HG03159 (cell line): ENCODE data around the gene TMCO1.
"Not testable (repeated sequence)": the region's sequence is repeated elsewhere in the genome, so short reads cannot be mapped to it uniquely, and the experiment has no call there.

ENCODE experiments used
- ATAC-seq: cut with Tn5 transposase; IDR thresholded peaks from one replicate; pipeline ENCODE4 v1.9.1; 2021; ENCODE audit warnings: mild to moderate bottlenecking, moderate library complexity; ENCODE audit not compliant: unreplicated experiment

TMCO1 gene

GRCh38 chr1:165747632-165748447 lies 20.8 kb downstream of the TMCO1 start:
- no peak for ATAC-seq

- ATAC-seq, result not testable (repeated sequence)
These were observed 23.8 kb downstream of the TMCO1 start for GRCh38 chr1:165744913-165745312.

- ATAC-seq, result no peak
These were observed 26.5 kb downstream of the TMCO1 start for GRCh38 chr1:165742194-165742593.

- peak; percentile 99 for ATAC-seq
These were observed 29.9 kb downstream of the TMCO1 start for GRCh38 chr1:165738794-165739193.

- no peak for ATAC-seq
These were observed 31.5 kb downstream of the TMCO1 start for GRCh38 chr1:165737196-165737595.

- ATAC-seq, result no peak
These were observed 33.8 kb downstream of the TMCO1 start for GRCh38 chr1:165734906-165735305.

GRCh38 chr1:165726841-165727240 lies 41.8 kb downstream of the TMCO1 start:
- ATAC-seq, result no peak

- ATAC-seq, result no peak
These were observed 42.5 kb downstream of the TMCO1 start for GRCh38 chr1:165726169-165726568.

- ATAC-seq, result no peak
These were observed 50.7 kb downstream of the TMCO1 start for GRCh38 chr1:165717918-165718515.

- not testable (repeated sequence) for ATAC-seq
These were observed 52.2 kb downstream of the TMCO1 start for GRCh38 chr1:165716265-165717051.

GRCh38 chr1:165712764-165713163 lies 55.9 kb downstream of the TMCO1 start:
- no peak for ATAC-seq

GRCh38 chr1:165707984-165708706 lies 60.5 kb downstream of the TMCO1 start:
- ATAC-seq, result no peak

GRCh38 chr1:165703648-165704047 lies 65.0 kb downstream of the TMCO1 start:
- no peak for ATAC-seq

GRCh38 chr1:165701922-165702321 lies 66.7 kb downstream of the TMCO1 start:
- ATAC-seq, result not testable (repeated sequence)

- ATAC-seq, result no peak
These were observed 69.1 kb downstream of the TMCO1 start for GRCh38 chr1:165699577-165699976.

- no peak for ATAC-seq
These were observed 70.0 kb downstream of the TMCO1 start for GRCh38 chr1:165698761-165699052.

- peak; percentile 90 for ATAC-seq
These were observed 70.5 kb downstream of the TMCO1 start, which contains the start of gene ALDH9A1 for GRCh38 chr1:165697881-165698760. ALDH9A1 (minus strand) TSS chr1:165698562; CDS start chr1:165698558, 4 bp downstream.

- no peak for ATAC-seq
These were observed 71.2 kb downstream of the TMCO1 start for GRCh38 chr1:165697491-165697880.

GRCh38 chr1:165696625-165697100 lies 72.0 kb downstream of the TMCO1 start:
- no peak for ATAC-seq

- ATAC-seq, result no peak
These were observed 73.6 kb downstream of the TMCO1 start for GRCh38 chr1:165695031-165695430.
